CD14-positive monocyte (primary cell): ENCODE measurements around the gene EIF1B. TPM values are rescaled to one million over a fixed set of nuclear protein-coding genes. Genes with fewer than 3 reads are reported as not detected.

Experiments
- DNase-seq, 3 donors: peaks; one replicate each; pipeline ENCODE4 v3.0.0-alpha.2; 2011 to 2022
- H2AFZ ChIP-seq: 2 replicates; pipeline ENCODE4 v1.6.0; 2012; ENCODE audit warnings: mild to moderate bottlenecking, low read depth, low read length, inconsistent platforms; ENCODE audit not compliant: insufficient read depth, poor library complexity, severe bottlenecking
- H3K27ac ChIP-seq, 2 donors: 1 replicate in 1 of 2; 2 replicates in 1 of 2; pipeline ENCODE4 v1.5.1; 2012 to 2013; ENCODE audit warnings: low read length in 2 of 2, control low read depth in 1 of 2, inconsistent platforms in 1 of 2, low read depth in 1 of 2, mild to moderate bottlenecking in 1 of 2
- H3K27me3 ChIP-seq, 2 donors: one replicate each; pipeline versions ENCODE4 v1.6.0 to v1.6.1; 2011 to 2013; ENCODE audit warnings: low read length in 2 of 2; ENCODE audit not compliant: control insufficient read depth in 2 of 2, insufficient read depth in 2 of 2
- H3K36me3 ChIP-seq, 2 donors: replicated peaks in 1 of 2; 1 replicate in 1 of 2; 2 replicates in 1 of 2; pipeline versions ENCODE4 v1.5.1 to v1.6.1; 2012 to 2013; ENCODE audit warnings: low read length in 2 of 2, control low read depth in 1 of 2, inconsistent platforms in 1 of 2, mild to moderate bottlenecking in 1 of 2; ENCODE audit not compliant: insufficient read depth in 2 of 2, control insufficient read depth in 1 of 2
- H3K4me1 ChIP-seq, 2 donors: 1 replicate in 1 of 2; 2 replicates in 1 of 2; pipeline versions ENCODE4 v1.5.1 to v1.6.1; 2012 to 2013; ENCODE audit warnings: low read length in 2 of 2, control low read depth in 1 of 2, inconsistent platforms in 1 of 2, mild to moderate bottlenecking in 1 of 2, moderate library complexity in 1 of 2; ENCODE audit not compliant: insufficient read depth in 2 of 2, control insufficient read depth in 1 of 2
- H3K4me2 ChIP-seq: replicated peaks from 2 replicates; pipeline ENCODE3; 2012; ENCODE audit warnings: low read length, moderate library complexity, mild to moderate bottlenecking; ENCODE audit not compliant: poor library complexity, severe bottlenecking; ENCODE audit errors: extremely low read depth
- H3K4me3 ChIP-seq, 3 experiments: fragments of 200-600 bp in 1 of 3; sonication (generic) in 1 of 3; replicated peaks in 1 of 3; 1 replicate in 2 of 3; 2 replicates in 1 of 3; pipeline ENCODE4 v1.5.1; 2011 to 2013; ENCODE audit warnings: low read length in 3 of 3, mild to moderate bottlenecking in 3 of 3, control low read depth in 2 of 3, low read depth in 2 of 3, inconsistent platforms in 1 of 3, moderate library complexity in 1 of 3
- H3K79me2 ChIP-seq: 2 replicates; pipeline ENCODE4 v1.6.0; 2012; ENCODE audit warnings: mild to moderate bottlenecking, control low read depth, inconsistent platforms, low read length, moderate library complexity; ENCODE audit not compliant: insufficient read depth
- H3K9ac ChIP-seq: 2 replicates; pipeline ENCODE4 v1.6.0; 2017; ENCODE audit warnings: low read length, mild to moderate bottlenecking; ENCODE audit not compliant: insufficient read depth, poor library complexity, severe bottlenecking
- H3K9me3 ChIP-seq, 2 donors: replicated peaks in 1 of 2; 1 replicate in 1 of 2; 2 replicates in 1 of 2; pipeline versions ENCODE4 v1.5.1 to v1.6.1; 2012 to 2013; ENCODE audit warnings: low read length in 2 of 2, control low read depth in 1 of 2; ENCODE audit not compliant: control insufficient read depth in 1 of 2, insufficient read depth in 1 of 2
- H4K20me1 ChIP-seq: 2 replicates; pipeline ENCODE4 v1.6.0; 2012; ENCODE audit warnings: mild to moderate bottlenecking, low read length, control low read depth, moderate library complexity; ENCODE audit not compliant: insufficient read depth
- H3K27ac Mint-ChIP-seq, 7 donors: one replicate each; pipeline ENCODE4 v1.8.0; 2020; ENCODE audit warnings: mild to moderate bottlenecking in 7 of 7, mixed read lengths in 7 of 7, moderate library complexity in 6 of 7, inconsistent platforms in 2 of 7
- H3K27me3 Mint-ChIP-seq, 3 donors: one replicate each; pipeline ENCODE4 v1.8.0; 2021 to 2022; ENCODE audit warnings: low read depth in 3 of 3, mild to moderate bottlenecking in 3 of 3, mixed read lengths in 3 of 3, moderate library complexity in 3 of 3, inconsistent platforms in 1 of 3
- H3K36me3 Mint-ChIP-seq, 2 donors: one replicate each; pipeline ENCODE4 v1.8.0; 2020; ENCODE audit warnings: mixed read lengths in 2 of 2, inconsistent platforms in 1 of 2, mild to moderate bottlenecking in 1 of 2
- H3K4me1 Mint-ChIP-seq: one replicate; pipeline ENCODE4 v1.8.0; 2020; ENCODE audit warnings: mild to moderate bottlenecking, mixed read lengths
- H3K4me3 Mint-ChIP-seq, 2 donors: one replicate each; pipeline ENCODE4 v1.8.0; 2020; ENCODE audit warnings: mild to moderate bottlenecking in 2 of 2, mixed read lengths in 2 of 2, moderate library complexity in 1 of 2
- H3K9me3 Mint-ChIP-seq, 7 donors: one replicate each; pipeline ENCODE4 v1.8.0; 2020 to 2022; ENCODE audit warnings: mixed read lengths in 7 of 7, mild to moderate bottlenecking in 6 of 7, moderate library complexity in 6 of 7, inconsistent platforms in 2 of 7
- WGBS: methylation state at CpG from one replicate; pipeline ENCODE4 v1.1.5; 2013; ENCODE audit warnings: missing lambda C conversion rate; ENCODE audit not compliant: insufficient coverage; 5-methylcytosine and 5-hydroxymethylcytosine counted together
- intact Hi-C, 2 donors: fragments of 100-400 bp; cut with micrococcal nuclease; formaldehyde crosslinking; loops; one replicate each; pipeline versions ENCODE4 v1.15.0 to v1.15.1; 2023
- polyA plus RNA-seq, 3 donors: library from polyadenylated mRNA; depleted of rRNA in 1 of 3; unstranded in 2 of 3; stranded (reverse) in 1 of 3; fragments of 300-500 nt in 2 of 3; fragments of >200 nt in 1 of 3; fragmentation: Illumina TruSeq in 2 of 3; gene quantifications; 1 replicate in 2 of 3; 2 replicates in 1 of 3; pipeline ENCODE4 v1.2.3, GENCODE V29; 2012 to 2021
- TF ChIP-seq, protein P1 (sequence below): fragments of 200-600 bp; IDR thresholded peaks from one replicate; pipeline ENCODE4 v1.8.0; 2022; ENCODE audit warnings: antibody characterized with exemption, mild to moderate bottlenecking

Gene EIF1B
- polyA plus RNA-seq, 3 donors, result 51.8 to 95.4 (median 70.8) TPM

DNA sequence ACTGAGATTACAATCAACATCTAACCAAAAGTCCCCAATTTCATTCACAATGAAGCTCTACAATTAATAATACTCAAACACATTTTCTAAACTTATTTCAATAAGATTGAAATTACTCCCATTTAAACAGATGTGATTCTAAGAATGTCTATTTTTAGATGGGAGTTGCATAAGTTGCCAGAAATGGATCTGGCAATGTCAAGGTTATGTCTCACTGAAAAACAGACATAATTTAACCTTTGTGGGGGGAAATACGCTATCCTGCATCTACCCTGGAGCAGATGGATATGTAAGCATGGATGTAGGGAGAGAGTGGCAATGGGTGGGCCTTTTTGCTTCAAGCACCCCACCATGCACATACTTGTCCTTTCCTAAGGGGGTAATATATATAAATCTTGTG lies 6.7 kb upstream of the EIF1B start:
- TF ChIP-seq, protein P1, sequence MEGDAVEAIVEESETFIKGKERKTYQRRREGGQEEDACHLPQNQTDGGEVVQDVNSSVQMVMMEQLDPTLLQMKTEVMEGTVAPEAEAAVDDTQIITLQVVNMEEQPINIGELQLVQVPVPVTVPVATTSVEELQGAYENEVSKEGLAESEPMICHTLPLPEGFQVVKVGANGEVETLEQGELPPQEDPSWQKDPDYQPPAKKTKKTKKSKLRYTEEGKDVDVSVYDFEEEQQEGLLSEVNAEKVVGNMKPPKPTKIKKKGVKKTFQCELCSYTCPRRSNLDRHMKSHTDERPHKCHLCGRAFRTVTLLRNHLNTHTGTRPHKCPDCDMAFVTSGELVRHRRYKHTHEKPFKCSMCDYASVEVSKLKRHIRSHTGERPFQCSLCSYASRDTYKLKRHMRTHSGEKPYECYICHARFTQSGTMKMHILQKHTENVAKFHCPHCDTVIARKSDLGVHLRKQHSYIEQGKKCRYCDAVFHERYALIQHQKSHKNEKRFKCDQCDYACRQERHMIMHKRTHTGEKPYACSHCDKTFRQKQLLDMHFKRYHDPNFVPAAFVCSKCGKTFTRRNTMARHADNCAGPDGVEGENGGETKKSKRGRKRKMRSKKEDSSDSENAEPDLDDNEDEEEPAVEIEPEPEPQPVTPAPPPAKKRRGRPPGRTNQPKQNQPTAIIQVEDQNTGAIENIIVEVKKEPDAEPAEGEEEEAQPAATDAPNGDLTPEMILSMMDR, result no peak
- Histone ChIP-seq H3K9me3 (no peaks in the 10 kb centered on the region), H3K4me1 (peaks cover 35 to 44% of the 10 kb centered on the region in 2 donors), H4K20me1 (no peaks in the 10 kb centered on the region), H3K79me2 (no peaks in the 10 kb centered on the region), H3K4me2 (no peak overlapping the region), H3K36me3 (no peaks in the 10 kb centered on the region), H3K4me3 (no peak overlapping the region), H2AFZ (no peak overlapping the region), H3K27ac (no peak overlapping the region), H3K9ac (no peak overlapping the region), H3K27me3 (no peaks in the 10 kb centered on the region)
- no CpG with 5 or more reads among the region's 1 CpG for WGBS
- Mint-ChIP-seq H3K27me3 (no peaks in the 10 kb centered on the region), H3K4me1 (peaks cover 45% of the 10 kb centered on the region), H3K27ac (peak overlapping the region in 2 of 7 donors; percentile 2 to 21), H3K36me3 (no peaks in the 10 kb centered on the region), H3K9me3 (peaks cover 0 to 3% (median 0%) of the 10 kb centered on the region in 7 donors), H3K4me3 (no peak overlapping the region)
- intact Hi-C loops, result no loop called here
- no peak for DNase-seq

DNA sequence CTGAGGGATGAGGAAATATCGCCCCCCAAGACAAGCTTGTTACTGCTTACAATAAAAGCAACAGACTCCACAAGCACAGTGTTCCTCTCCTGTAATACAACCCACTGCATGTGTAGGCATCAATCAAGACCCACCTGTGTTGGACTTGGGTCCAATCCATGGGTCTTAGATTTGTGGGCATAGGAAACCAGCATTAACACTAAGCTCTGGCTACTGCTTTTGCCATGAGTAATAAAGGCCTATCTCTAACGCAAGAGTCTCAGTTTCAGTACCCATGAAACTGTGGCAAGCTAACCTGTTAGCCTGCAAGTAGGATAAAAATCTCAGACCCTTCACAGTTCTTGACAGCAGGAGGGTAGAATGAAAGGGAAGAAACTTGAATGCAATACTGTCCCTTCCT lies 5.2 kb upstream of the EIF1B start:
- Histone ChIP-seq H3K9me3 (no peaks in the 10 kb centered on the region), H3K9ac (no peak overlapping the region), H3K36me3 (no peaks in the 10 kb centered on the region), H3K4me2 (no peak overlapping the region), H3K4me1 (peaks cover 34 to 41% of the 10 kb centered on the region in 2 donors), H2AFZ (no peak overlapping the region), H3K79me2 (no peaks in the 10 kb centered on the region), H3K27ac (no peak overlapping the region), H3K27me3 (no peaks in the 10 kb centered on the region), H3K4me3 (no peak overlapping the region), H4K20me1 (no peaks in the 10 kb centered on the region)
- Mint-ChIP-seq H3K4me1 (peaks cover 41% of the 10 kb centered on the region), H3K9me3 (peaks cover 0 to 3% (median 0%) of the 10 kb centered on the region in 7 donors), H3K27me3 (no peaks in the 10 kb centered on the region), H3K4me3 (no peak overlapping the region), H3K27ac (no peak overlapping the region), H3K36me3 (no peaks in the 10 kb centered on the region)
- TF ChIP-seq, protein P1, result no peak
- DNase-seq, result no peak
- intact Hi-C loops, result no loop called here
- WGBS, result 100% methylated on average over 1 of the region's 2 CpGs
